ENCODE results near the gene TMEM151A. TPM values are rescaled to one million over a fixed set of nuclear protein-coding genes. Genes with fewer than 3 reads are reported as not detected.

The TMEM151A gene
- total RNA-seq, 4 donors from 2014 or later, result not detected

DNA sequence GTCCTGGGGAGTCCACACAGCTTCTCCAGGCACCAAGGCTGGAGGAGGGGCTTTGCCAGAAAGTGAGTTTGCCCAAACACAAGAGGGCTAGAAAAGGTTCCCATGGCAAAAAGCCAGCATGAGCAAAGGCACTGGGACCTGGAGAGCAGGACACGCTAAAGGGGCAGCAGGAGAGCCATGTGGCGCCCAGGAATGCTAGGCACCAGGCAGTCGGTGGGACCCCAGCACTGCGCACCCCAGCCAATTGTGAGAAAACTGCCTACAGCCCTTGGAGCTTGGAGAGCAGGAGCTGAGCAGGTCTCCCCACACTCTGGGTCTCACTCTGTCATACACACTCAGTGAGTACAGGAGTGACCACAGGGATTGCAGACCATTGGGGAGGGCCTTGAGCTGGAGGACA lies 28.5 kb upstream of the TMEM151A start:
- H3K27ac ChIP-seq, result no peak overlapping the region
- TF ChIP-seq, protein P1, sequence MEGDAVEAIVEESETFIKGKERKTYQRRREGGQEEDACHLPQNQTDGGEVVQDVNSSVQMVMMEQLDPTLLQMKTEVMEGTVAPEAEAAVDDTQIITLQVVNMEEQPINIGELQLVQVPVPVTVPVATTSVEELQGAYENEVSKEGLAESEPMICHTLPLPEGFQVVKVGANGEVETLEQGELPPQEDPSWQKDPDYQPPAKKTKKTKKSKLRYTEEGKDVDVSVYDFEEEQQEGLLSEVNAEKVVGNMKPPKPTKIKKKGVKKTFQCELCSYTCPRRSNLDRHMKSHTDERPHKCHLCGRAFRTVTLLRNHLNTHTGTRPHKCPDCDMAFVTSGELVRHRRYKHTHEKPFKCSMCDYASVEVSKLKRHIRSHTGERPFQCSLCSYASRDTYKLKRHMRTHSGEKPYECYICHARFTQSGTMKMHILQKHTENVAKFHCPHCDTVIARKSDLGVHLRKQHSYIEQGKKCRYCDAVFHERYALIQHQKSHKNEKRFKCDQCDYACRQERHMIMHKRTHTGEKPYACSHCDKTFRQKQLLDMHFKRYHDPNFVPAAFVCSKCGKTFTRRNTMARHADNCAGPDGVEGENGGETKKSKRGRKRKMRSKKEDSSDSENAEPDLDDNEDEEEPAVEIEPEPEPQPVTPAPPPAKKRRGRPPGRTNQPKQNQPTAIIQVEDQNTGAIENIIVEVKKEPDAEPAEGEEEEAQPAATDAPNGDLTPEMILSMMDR (IDR thresholded peaks at IDR 0.05 in 4 of 5, conservative IDR thresholded peaks at IDR 0.05 in 1 of 5), result no peak
- TF ChIP-seq POLR2A (IDR thresholded peaks at IDR 0.05), result no peak
- no peak for ATAC-seq
- no peaks in the 10 kb centered on the region for H3K27me3 ChIP-seq
- no peak for DNase-seq
- H3K36me3 ChIP-seq, result peaks cover 0 to 38% of the 10 kb centered on the region in 2 donors
- H3K4me3 ChIP-seq, result no peak overlapping the region
- in situ Hi-C loops (cut with MboI; ENCODE audit: low sequenced_read_pairs in 4 of 4), result no loop called here
- H3K4me1 ChIP-seq, result peaks cover 8 to 18% of the 10 kb centered on the region in 2 donors
- H3K9me3 ChIP-seq, result no peaks in the 10 kb centered on the region
- intact Hi-C loops (cut with DNase I; ENCODE audit: low total_unique reads), result no loop called here

DNA sequence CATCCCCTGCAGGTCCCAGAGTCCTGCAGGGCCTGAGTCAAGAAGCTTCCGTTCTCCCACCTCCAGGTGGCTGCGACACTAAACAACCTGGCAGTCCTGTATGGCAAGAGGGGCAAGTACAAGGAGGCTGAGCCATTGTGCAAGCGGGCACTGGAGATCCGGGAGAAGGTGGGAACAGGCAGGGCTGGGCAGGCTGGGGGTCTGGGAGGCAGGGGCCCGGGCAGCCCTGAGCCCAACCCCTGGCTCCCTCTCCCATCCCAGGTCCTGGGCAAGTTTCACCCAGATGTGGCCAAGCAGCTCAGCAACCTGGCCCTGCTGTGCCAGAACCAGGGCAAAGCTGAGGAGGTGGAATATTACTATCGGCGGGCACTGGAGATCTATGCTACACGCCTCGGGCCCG lies 27.9 kb upstream of the TMEM151A start:
- peaks cover 3 to 12% of the 10 kb centered on the region in 2 donors for H3K4me1 ChIP-seq
- no peak for ATAC-seq
- intact Hi-C loops (cut with DNase I; ENCODE audit: low total_unique reads), result no loop called here
- H3K4me3 ChIP-seq, result no peak overlapping the region
- H3K36me3 ChIP-seq, result peaks cover 0 to 38% of the 10 kb centered on the region in 2 donors
- no peaks in the 10 kb centered on the region for H3K9me3 ChIP-seq
- no peaks in the 10 kb centered on the region for H3K27me3 ChIP-seq
- H3K27ac ChIP-seq, result no peak overlapping the region
- TF ChIP-seq, protein P1 (IDR thresholded peaks at IDR 0.05 in 4 of 5, conservative IDR thresholded peaks at IDR 0.05 in 1 of 5), result no peak
- TF ChIP-seq POLR2A (IDR thresholded peaks at IDR 0.05), result no peak
- in situ Hi-C loops (cut with MboI; ENCODE audit: low sequenced_read_pairs in 4 of 4), result no loop called here
- no peak for DNase-seq

- H3K4me3 ChIP-seq, result no peak overlapping the region
- ATAC-seq, result no peak
- H3K36me3 ChIP-seq, result peaks cover 0 to 34% of the 10 kb centered on the region in 2 donors
- no peak overlapping the region for H3K27ac ChIP-seq
- H3K9me3 ChIP-seq, result no peaks in the 10 kb centered on the region
- in situ Hi-C loops (cut with MboI; ENCODE audit: low sequenced_read_pairs in 4 of 4), result no loop called here
- intact Hi-C loops (cut with DNase I; ENCODE audit: low total_unique reads), result no loop called here
- TF ChIP-seq POLR2A (IDR thresholded peaks at IDR 0.05), result no peak
- TF ChIP-seq, protein P1 (IDR thresholded peaks at IDR 0.05 in 4 of 5, conservative IDR thresholded peaks at IDR 0.05 in 1 of 5), result no peak
- H3K27me3 ChIP-seq, result no peaks in the 10 kb centered on the region
- DNase-seq, result no peak
- peaks cover 6 to 11% of the 10 kb centered on the region in 2 donors for H3K4me1 ChIP-seq
Measured at GRCh38 chr11:66264383-66264782, 27.3 kb upstream of the TMEM151A start.

- H3K36me3 ChIP-seq, result peaks cover 0 to 29% of the 10 kb centered on the region in 2 donors
- intact Hi-C loops (cut with DNase I; ENCODE audit: low total_unique reads) (loop anchor here (5.0 kb wide), 2 partner anchors 72 to 213 kb away; partner anchors contain the start of genes RIN1 and SF3B2), in situ Hi-C loops (cut with MboI; ENCODE audit: low sequenced_read_pairs in 4 of 4) (no loop called here)
- DNase-seq, result no peak
- ATAC-seq, result no peak
- H3K27me3 ChIP-seq, result no peaks in the 10 kb centered on the region
- H3K4me1 ChIP-seq, result peaks cover 11 to 16% of the 10 kb centered on the region in 2 donors
- no peak overlapping the region for H3K4me3 ChIP-seq
- H3K27ac ChIP-seq, result no peak overlapping the region
- TF ChIP-seq, protein P1 (IDR thresholded peaks at IDR 0.05 in 4 of 5, conservative IDR thresholded peaks at IDR 0.05 in 1 of 5), result peak in 1 of 5 experiments; percentile 16
- TF ChIP-seq POLR2A (IDR thresholded peaks at IDR 0.05), result no peak
- H3K9me3 ChIP-seq, result no peaks in the 10 kb centered on the region
Measured at GRCh38 chr11:66264914-66265313, 26.8 kb upstream of the TMEM151A start.

Data from gastrocnemius medialis (tissue), 4 donors.